Esophagus squamous epithelium (tissue), 5 donors: ENCODE data around the gene XG. TPM values are rescaled to one million over a fixed set of nuclear protein-coding genes. Genes with fewer than 3 reads are reported as not detected.

ENCODE experiments used
- DNase-seq: peaks from one replicate; lab custom pipeline; 2025; lab: John Stamatoyannopoulos, UW
- H3K27ac ChIP-seq, 4 donors: fragments of 200-600 bp; sonication (generic); one replicate each; pipeline ENCODE4 v1.5.1; 2016 to 2019; ENCODE audit warnings: mild to moderate bottlenecking in 1 of 4
- H3K27me3 ChIP-seq, 4 donors: fragments of 200-600 bp; sonication (generic); 1 replicate in 3 of 4; 2 replicates in 1 of 4; pipeline versions ENCODE4 v1.5.1 to v1.6.0; 2017 to 2021; ENCODE audit warnings: antibody characterized with exemption in 1 of 4
- H3K36me3 ChIP-seq, 3 donors: fragments of 200-600 bp; sonication (generic); one replicate each; pipeline ENCODE4 v1.5.1; 2016 to 2019
- H3K4me1 ChIP-seq, 3 donors: fragments of 200-600 bp; sonication (generic); one replicate each; pipeline ENCODE4 v1.5.1; 2017 to 2019
- H3K4me3 ChIP-seq, 4 donors: fragments of 200-600 bp; sonication (generic); 1 replicate in 3 of 4; 2 replicates in 1 of 4; pipeline ENCODE4 v1.5.1; 2016 to 2019; ENCODE audit warnings: mild to moderate bottlenecking in 2 of 4, moderate library complexity in 1 of 4
- H3K9me3 ChIP-seq, 3 donors: fragments of 200-600 bp; sonication (generic); one replicate each; pipeline ENCODE4 v1.5.1; 2016 to 2019
- POLR2A ChIP-seq, 4 donors: fragments of 450-650 bp; IDR thresholded peaks; one replicate each; pipeline ENCODE4 v1.6.1; 2017; ENCODE audit warnings: antibody characterized with exemption in 4 of 4, mild to moderate bottlenecking in 4 of 4, moderate library complexity in 3 of 4
- WGBS, 2 donors: methylation state at CpG; one replicate each; pipeline ENCODE4 v1.1.5; 2018; 5-methylcytosine and 5-hydroxymethylcytosine counted together
- intact Hi-C: fragments of 100-400 bp; cut with DNase I; formaldehyde crosslinking; loops from one replicate; pipeline ENCODE4 v1.15.0; 2022
- total RNA-seq, 4 donors: library from RNA; depleted of rRNA; stranded (reverse); fragments of >200 nt; gene quantifications; one replicate each; pipeline ENCODE4 v1.1.0, GENCODE V29; 2016
- TF ChIP-seq, protein P1 (sequence below), 6 experiments: fragments of 450-650 bp in 4 of 6; fragments of 200-600 bp in 2 of 6; sonication (generic) in 2 of 6; IDR thresholded peaks; one replicate each; pipeline ENCODE4 v1.5.1; 2016 to 2019; ENCODE audit warnings: antibody characterized with exemption in 6 of 6, mild to moderate bottlenecking in 4 of 6, moderate library complexity in 4 of 6
- donor health status: DM: yes; HTN: yes; CAD: no.

XG gene
- total RNA-seq, 4 donors from 2014 or later, result 8.0 to 16.9 (median 11.8) TPM

DNA sequence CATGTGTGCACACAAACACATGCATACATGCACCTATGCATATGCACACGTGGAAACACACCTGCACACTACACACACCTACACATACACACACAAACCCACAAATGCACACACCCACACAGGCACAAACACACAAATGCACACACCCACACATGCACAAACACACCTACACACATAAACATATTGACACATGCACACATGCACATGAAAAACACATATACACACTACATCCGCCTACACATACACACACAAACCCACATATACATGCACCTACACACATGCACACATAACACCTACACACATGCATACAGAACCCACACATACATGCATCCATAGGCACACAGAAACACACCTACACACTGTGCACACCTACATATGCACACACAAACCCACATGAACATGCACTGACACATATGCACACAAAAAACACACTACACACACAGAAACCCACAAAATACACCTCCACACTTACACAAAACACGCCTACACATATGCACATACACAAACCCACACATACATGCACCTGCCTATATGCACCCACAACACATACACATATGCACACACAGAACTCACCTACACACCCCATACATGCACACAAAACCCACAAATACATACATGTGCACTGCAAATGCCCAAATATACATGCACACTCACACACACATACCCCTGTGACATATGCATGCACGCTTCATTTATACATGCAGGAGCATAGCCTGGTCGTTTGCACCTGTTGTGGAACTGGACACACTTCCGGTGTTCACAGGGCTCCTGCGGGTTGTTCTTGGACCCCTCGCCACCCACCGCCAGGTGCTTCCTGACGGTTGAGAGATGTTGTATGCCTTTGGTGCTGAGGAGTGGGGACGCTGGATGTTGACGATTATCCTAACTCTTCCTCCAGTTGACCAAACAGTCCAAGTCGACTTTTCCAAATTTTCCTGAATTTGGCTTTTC lies 38.7 kb upstream of the XG start:
- WGBS, 2 donors, result 73 to 83% methylated on average over 13 of the region's 13 CpGs
- no peak overlapping the region for H3K4me3 ChIP-seq
- H3K27ac ChIP-seq, result no peak overlapping the region
- no peaks in the 10 kb centered on the region for H3K9me3 ChIP-seq
- intact Hi-C loops, result no loop called here
- no peak for DNase-seq
- TF ChIP-seq, protein P1, sequence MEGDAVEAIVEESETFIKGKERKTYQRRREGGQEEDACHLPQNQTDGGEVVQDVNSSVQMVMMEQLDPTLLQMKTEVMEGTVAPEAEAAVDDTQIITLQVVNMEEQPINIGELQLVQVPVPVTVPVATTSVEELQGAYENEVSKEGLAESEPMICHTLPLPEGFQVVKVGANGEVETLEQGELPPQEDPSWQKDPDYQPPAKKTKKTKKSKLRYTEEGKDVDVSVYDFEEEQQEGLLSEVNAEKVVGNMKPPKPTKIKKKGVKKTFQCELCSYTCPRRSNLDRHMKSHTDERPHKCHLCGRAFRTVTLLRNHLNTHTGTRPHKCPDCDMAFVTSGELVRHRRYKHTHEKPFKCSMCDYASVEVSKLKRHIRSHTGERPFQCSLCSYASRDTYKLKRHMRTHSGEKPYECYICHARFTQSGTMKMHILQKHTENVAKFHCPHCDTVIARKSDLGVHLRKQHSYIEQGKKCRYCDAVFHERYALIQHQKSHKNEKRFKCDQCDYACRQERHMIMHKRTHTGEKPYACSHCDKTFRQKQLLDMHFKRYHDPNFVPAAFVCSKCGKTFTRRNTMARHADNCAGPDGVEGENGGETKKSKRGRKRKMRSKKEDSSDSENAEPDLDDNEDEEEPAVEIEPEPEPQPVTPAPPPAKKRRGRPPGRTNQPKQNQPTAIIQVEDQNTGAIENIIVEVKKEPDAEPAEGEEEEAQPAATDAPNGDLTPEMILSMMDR (IDR thresholded peaks at IDR 0.05), result no peak
- TF ChIP-seq POLR2A (IDR thresholded peaks at IDR 0.05), result no peak
- no peaks in the 10 kb centered on the region for H3K27me3 ChIP-seq
- peaks cover 26 to 41% (median 27%) of the 10 kb centered on the region in 3 donors for H3K4me1 ChIP-seq
- peaks cover 7 to 62% (median 8%) of the 10 kb centered on the region in 3 donors for H3K36me3 ChIP-seq

DNA sequence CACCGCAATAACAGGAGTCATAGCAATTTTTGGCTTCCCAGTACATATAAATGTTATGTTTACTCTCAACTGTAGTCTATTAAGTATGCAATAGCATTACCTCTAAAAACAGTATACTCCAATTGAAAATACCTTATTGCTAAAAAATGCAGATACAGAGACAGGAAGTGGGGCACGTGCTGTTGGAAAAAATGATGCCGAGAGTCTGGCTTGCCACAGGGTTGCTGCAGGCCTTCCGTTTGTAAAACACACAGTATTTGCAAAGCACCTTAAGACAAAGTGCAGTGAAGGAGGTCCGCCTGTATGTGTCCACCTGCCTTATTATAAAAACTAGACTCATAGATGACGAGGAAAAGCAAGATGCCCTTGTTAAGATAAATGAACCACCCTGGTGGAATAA lies 37.3 kb upstream of the XG start:
- TF ChIP-seq, protein P1 (IDR thresholded peaks at IDR 0.05), result no peak
- no peak for TF ChIP-seq POLR2A (IDR thresholded peaks at IDR 0.05)

DNA sequence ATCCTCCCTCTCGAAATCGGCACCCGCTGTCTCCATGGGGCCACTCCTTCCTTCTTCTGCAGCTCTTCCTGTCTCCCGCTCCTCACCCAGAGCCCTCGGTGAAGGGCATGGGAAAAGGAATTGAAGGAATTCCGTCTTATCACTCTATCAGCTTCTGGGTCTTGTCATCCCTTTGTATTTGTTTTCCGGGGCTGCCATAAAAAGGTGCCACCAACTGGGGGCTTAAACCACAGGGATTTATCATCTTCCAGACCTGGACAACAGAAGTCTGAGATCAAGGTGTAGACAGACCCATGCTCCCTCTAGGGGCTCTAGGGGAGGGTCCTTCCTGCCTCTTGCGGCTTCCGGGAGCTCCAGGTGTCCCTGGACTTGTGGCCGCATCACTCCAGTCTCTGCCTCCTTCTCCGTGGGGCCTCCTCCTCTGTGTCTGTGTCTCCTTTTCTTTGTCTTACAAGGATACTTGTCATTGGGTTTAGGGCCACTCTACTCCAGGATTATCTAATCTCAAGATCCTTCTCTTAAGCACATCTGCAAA lies 36.7 kb upstream of the XG start:
- H3K36me3 ChIP-seq, result peaks cover 11 to 82% (median 18%) of the 10 kb centered on the region in 3 donors
- intact Hi-C loops, result no loop called here

More for the DNA sequence above, 37.3 kb upstream of the XG start:
- intact Hi-C loops, result no loop called here
- Histone ChIP-seq H3K4me3 (no peak overlapping the region), H3K27ac (no peak overlapping the region), H3K36me3 (peaks cover 8 to 76% (median 18%) of the 10 kb centered on the region in 3 donors), H3K9me3 (no peaks in the 10 kb centered on the region), H3K4me1 (peaks cover 13 to 27% (median 14%) of the 10 kb centered on the region in 3 donors), H3K27me3 (no peaks in the 10 kb centered on the region)
- 83 to 86% methylated on average over 6 of the region's 6 CpGs for WGBS, 2 donors
- DNase-seq, result no peak

DNA sequence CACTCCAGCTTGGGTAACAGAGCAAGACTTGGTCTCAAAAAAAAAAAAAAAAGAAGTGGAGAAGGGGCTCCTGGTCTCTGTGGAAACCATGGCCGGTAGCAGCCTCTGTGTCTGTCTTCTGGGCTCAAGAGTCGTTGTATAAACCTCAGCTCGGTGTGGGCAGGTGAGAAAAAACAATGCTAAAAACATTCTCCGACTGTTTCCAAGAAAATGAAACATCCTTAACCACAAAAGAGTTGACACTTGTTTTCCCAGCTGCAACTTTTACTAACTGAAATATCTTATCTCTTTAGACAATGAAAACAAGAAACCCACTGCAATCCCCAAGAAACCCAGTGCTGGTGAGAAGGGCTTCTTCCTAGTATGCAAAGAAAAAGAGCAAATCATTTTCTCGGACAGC lies 34.5 kb upstream of the XG start:
- intact Hi-C loops, result no loop called here
- Histone ChIP-seq H3K4me1 (peaks cover 0 to 5% (median 0%) of the 10 kb centered on the region in 3 donors), H3K27ac (no peak overlapping the region), H3K36me3 (peaks cover 18 to 95% (median 18%) of the 10 kb centered on the region in 3 donors), H3K9me3 (no peaks in the 10 kb centered on the region), H3K4me3 (no peak overlapping the region), H3K27me3 (no peaks in the 10 kb centered on the region)
- no peak for DNase-seq
- 72 to 81% methylated on average over 5 of the region's 5 CpGs for WGBS, 2 donors
- TF ChIP-seq, protein P1 (IDR thresholded peaks at IDR 0.05), result no peak
- TF ChIP-seq POLR2A (IDR thresholded peaks at IDR 0.05), result no peak

More for the DNA sequence above, 36.7 kb upstream of the XG start:
- TF ChIP-seq, protein P1 (IDR thresholded peaks at IDR 0.05), result no peak
- TF ChIP-seq POLR2A (IDR thresholded peaks at IDR 0.05), result no peak
- H3K27me3 ChIP-seq, result no peaks in the 10 kb centered on the region
- no peak overlapping the region for H3K4me3 ChIP-seq
- no peaks in the 10 kb centered on the region for H3K9me3 ChIP-seq
- H3K4me1 ChIP-seq, result peaks cover 7 to 21% (median 8%) of the 10 kb centered on the region in 3 donors
- WGBS, 2 donors, result 89 to 92% methylated on average over 9 to 11 of the region's 11 CpGs
- no peak for DNase-seq
- H3K27ac ChIP-seq, result no peak overlapping the region

DNA sequence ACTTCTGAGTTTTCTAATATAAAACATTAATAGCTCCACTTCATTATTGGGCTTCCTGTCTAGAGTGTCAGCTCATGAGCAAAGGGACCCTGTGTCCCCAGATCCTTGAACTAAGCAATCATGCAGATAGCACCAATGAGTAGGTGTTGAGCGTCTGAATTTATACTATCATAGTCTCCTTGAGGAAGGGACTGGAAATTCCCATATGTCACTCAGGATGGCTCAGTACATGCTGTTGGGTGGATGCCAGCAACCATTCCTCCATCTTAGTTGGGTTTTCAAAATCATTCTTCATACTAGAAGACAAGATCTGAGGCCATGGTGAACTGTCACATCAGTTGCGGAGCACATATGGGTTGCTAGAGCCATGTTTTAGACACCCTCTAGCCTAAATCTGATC lies 33.0 kb upstream of the XG start:
- 89 to 100% methylated on average over 1 to 2 of the region's 2 CpGs for WGBS, 2 donors
- Histone ChIP-seq H3K27ac (no peak overlapping the region), H3K36me3 (peaks cover 26 to 97% (median 33%) of the 10 kb centered on the region in 3 donors), H3K4me3 (no peak overlapping the region), H3K4me1 (peaks cover 0 to under 1% (median 0%) of the 10 kb centered on the region in 3 donors), H3K9me3 (no peaks in the 10 kb centered on the region), H3K27me3 (no peaks in the 10 kb centered on the region)
- intact Hi-C loops, result no loop called here
- TF ChIP-seq, protein P1 (IDR thresholded peaks at IDR 0.05), result no peak
- no peak for TF ChIP-seq POLR2A (IDR thresholded peaks at IDR 0.05)
- no peak for DNase-seq
